GM12892 (cell line): ENCODE data around the gene GGNBP2.

Experiments
- POLR2A ChIP-seq: IDR thresholded peaks from 2 replicates; pipeline ENCODE4 v1.6.1; 2011; ENCODE audit warnings: low read depth, low read length, control low read depth
- TAF1 ChIP-seq: IDR thresholded peaks from 2 replicates; pipeline ENCODE4 v1.6.1; 2011; ENCODE audit warnings: low read depth, mild to moderate bottlenecking, control low read depth, low read length, borderline replicate concordance

DNA sequence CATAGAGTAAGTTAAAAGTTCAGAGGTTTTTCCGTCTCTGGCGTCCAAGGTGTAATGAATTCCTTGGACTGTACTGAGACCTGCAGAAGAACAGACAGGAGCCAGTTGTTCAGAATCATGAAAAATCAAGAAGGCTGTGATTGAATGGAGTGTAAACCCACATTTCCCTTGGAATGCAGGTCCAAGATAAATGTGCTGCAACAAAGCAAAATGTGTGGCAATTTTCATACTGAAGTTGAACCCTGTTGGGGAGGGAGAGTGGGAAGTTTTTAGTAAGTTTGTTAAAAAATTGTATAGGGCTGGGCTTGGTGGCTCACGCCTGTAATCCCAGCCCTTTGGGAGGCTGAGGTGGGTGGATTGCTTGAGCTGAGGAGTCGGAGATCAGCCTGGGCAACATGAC lies 21.4 kb downstream of the GGNBP2 start:
- no peak for TF ChIP-seq TAF1
- TF ChIP-seq POLR2A, result no peak
